GM19452 (cell line): Measurements from ENCODE around the gene SAMD9.
"Not testable (repeated sequence)": the region's sequence is repeated elsewhere in the genome, so short reads cannot be mapped to it uniquely, and the experiment has no call there.

Experiments
- ATAC-seq: cut with Tn5 transposase; IDR thresholded peaks from one replicate; pipeline ENCODE4 v1.9.1; 2021; ENCODE audit not compliant: unreplicated experiment

Gene SAMD9

DNA sequence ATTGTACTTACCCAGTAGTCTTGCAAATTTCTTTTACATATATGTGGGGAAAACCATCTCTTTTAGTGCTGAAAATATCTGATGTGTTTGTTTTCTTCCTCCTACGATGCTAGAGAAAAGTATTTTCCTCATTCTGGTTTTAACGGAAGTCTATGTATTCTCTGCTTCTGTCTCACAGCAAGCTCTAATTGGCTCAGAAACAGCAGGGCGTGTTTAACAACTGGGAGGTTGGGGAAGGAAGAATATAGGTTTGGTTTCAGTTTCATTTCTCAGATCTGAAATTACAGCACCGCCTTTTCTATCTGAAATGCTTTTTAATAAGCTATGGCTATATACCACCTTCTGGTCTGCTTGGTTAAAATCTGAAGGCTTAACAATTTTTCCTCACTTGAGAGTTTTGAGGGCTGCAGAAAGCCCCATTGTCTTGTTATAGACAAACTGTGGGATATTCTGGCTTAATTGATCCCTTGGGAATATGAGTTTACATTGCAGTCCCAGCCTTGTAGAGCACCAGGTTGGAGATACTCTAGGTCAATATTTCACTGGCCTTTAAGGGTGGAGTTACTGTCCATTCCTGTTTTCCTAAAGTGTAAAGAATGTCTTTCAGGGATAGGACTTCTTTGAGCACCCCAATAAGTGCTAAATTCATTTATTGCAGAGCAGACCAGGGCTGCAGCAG is at the start of gene SAMD9:
TSS of gene SAMD9 (minus strand) at position 128 of the 679 bp plus-strand sequence. CDS start 11,882 bp downstream, outside the sequence.
- peak; percentile 99 for ATAC-seq

DNA sequence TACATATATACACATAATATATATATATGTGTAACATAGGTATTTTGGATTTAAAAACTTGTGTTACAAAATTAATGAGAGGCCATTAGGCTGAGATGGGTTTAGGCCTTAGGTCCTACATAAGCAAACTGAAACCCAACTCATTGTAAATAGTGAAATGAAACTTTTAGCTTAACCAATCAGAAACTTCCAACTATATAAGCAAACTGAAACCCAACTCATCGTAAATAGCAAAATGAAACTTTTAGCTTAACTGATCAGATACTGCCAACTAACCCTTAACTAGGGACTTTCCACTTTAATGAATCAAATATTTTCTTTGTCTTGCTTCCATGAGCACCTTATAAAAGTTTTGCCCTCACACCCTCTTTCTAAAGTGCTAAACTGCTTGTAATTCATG is 47.7 kb upstream of the SAMD9 start:
- ATAC-seq, result peak; percentile 99

DNA sequence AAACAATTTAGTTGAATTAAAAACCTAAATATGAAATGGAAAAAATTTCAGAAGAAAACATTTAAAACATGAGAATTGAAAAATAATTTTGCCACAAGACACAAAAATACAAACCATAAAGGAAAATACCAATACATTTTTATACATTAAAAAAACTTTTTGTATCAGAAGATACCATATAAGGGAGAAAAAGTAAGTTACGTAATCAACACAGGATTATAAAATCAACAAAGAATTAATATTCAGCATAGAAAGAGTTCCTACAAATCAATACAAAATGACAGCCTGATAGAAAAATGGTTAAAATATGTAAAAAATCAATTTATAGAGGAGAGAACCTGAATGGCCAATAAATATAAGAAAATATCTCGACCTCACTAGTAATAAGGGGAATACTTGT is 47.0 kb upstream of the SAMD9 start:
- ATAC-seq, result no peak

DNA sequence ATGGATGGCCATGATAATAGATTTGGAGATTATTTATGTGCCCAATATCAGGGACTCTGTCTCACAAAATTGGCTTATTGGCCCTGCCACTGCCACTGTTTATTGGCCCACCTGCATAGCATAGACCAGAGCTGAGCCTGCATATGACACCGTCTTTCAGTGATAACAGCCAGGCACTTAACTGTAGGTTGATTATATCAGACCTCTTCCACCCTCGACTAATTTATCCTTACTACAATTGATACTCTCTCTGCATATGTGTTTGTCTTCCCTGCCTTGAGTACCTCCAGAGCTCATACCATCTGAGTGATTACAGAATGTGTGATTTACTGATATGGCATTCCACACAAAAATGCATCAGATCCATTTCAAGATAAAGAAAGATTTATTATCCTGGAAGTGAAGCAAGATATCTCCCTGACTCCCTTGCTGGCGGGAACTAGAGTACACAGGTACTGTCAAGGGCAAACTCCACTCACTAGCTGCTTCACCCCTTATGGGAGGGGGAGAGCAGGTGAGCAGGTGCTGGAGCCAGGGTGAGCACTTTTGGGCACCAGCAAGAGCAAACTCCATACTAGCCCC is 43.5 kb upstream of the SAMD9 start:
- ATAC-seq, result no peak

DNA sequence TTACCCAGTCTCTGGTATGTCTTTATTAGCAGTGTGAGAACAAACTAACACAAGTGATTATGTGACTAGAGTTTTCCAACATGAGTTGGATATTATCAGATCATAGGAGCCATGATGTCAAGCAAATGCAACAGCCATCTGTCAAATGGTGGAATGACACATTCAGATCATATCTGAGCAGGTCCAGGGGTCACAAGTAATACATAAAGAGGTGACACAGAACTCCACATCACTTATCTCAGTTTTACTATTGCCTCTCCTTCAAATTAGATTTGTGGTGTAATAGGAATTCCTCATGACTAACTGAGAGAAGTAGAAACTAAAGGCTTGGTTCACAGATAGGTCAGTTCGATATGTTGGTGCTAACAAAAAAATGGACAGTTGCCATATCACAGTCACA is 42.6 kb upstream of the SAMD9 start:
- no peak for ATAC-seq

DNA sequence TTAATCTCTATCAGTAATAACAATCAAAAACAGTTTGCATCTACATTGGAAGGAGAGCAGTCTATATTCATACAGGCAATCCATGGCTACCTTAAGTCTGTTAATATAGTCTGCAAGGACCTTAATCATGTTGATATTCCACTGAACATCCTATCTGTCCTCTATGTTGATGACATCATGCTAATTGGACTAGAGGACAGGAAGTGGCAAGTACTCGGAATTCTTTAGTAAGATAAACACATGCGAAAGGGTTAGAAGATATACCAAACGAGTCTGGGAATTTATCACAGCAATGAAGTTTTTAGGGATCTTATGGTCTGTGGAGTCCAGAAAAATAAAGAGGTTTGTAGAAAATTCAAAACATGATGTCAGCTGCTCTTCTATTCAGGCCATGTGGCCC is 41.7 kb upstream of the SAMD9 start:
- ATAC-seq, result no peak

DNA sequence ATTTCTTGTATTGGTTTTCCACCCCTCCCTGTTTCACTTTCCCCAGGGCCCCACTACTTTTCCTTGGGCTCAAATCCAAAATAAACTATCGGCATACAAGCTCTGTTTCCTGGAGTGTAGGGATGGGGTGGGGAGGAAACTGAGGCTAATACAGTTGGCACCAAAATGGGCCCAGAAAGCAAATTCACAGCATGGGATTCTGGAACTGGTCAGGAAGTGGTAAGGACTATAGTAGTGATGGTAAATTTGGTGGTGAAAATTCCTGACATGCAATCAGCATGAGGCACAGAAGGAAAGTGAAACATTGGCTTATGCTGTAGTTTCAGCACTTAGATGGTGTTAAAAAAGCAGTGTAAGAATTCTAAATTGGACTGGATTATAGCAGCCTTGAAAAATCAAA is 39.1 kb upstream of the SAMD9 start:
- no peak for ATAC-seq

DNA sequence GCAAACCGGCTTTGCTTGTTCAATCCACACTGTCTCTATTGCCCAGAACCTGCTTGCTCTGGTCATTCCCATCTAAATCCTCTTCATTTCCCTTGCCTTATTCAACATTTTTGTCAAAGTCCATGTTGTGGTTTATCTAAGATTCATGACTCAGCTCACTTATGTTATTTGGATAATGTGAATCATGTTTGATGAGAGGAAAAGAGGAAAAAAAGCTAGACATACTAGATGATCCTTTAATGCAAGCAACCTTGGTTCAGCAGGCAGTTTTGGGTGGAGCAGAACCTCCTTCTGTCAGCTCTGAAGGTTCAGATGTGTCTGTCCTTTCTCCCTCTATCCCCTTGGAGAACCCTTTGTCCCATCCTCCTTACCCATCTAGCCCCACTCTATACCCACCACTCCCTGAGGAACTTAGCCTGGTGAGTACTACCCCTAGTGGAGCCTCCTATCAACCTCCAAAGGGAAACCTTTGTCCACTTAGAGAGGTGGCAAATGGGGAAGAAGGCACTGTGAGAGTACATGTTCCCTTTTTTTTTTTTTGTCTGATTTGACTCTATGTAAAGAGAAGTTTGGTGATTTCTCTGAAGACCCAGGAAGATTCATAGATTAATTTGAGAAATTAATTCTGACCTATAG is 32.5 kb upstream of the SAMD9 start:
- ATAC-seq, result no peak

DNA sequence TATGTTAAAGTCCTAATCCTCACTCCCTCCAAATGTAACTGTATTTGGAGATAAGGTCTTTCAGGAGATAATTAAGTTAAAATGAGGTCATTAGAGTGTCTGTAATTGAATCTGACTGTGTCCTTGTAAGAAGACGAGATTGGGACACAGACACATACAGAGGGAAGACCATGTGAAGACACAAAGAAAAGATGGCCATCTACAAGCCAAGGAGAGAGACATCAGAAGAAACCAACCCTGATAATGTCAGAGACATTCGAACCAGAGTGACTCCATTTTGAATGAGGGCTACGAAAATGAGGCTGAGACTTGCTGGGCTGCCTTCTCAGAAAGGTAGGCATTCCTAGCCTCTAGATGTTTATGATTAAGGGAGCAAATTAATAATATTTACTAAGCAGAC is 30.9 kb upstream of the SAMD9 start:
- no peak for ATAC-seq

DNA sequence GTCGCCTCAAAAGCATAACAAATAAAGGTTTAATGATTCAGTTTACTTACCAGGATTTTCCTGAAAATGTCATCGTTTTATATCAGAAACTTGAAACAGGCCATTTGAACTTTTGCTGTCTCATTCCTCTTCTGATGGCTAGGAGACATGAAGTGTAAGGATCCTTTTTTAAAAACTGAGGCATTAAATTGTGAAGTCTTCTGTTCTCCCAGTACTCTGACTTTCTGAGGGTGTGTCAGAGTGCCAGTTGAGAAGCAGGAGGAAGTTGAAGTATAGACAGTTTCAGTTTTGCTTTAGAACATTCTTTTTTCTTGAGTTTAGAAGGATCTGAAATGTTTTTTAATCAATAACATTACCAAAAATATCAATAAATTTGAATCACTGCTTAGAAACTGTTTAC is 30.4 kb upstream of the SAMD9 start, which contains the start of gene SAMD9L:
TSS of gene SAMD9L (minus strand) at position 242 of the 400 bp plus-strand sequence. CDS start 12,414 bp downstream, outside the sequence.
- ATAC-seq, result peak; percentile 64

DNA sequence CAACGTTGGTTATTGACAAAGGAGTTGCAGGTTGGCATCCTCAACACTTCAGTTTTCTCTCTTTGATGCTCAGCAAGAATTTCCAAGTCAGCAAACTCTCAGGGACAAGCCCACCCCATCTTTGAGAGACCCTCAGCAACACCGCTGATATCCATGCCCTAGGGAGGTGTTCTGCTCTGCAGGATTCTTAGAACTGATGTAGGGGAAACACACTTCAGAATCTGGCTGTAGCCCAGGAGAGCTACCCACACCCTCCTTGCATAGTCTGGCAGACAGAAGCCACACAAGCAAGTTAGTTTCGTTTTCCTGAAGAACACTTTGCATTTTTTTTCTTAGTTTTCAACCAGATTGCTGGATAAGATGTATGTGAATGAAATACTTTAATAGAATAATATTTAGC is 29.6 kb upstream of the SAMD9 start:
- peak; percentile 72 for ATAC-seq

DNA sequence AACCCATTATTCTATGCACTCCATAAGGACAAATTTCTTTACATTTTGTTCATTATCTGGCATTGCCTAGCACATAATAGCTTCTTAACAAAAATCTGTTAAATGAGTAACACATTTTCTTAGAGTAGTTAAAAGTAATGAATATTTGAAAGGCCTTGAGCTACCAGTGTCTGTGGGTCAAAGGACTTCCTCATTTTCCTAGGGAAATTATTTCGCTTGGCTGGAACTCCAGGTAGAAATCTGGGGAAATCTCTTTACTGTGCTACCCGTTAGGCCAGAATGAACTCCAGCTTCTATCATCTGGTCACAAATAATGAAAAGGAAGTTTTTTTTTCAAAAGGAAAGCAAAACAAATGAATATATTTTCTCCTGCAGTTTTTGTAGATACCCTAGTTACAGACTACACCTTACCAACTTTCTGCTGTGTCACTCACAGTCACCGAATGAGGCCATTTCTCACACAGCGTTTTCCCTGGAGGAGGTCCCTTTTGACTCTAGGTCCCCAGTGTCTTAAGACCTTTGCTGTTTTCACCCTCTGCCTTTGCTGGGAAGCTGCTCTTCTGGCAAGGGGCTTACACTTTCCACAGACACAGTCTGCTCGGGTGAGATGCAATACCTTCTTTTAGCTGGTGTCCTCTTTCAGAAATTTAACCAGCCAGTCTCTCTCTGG is 28.8 kb upstream of the SAMD9 start:
- peak; percentile 36 for ATAC-seq

DNA sequence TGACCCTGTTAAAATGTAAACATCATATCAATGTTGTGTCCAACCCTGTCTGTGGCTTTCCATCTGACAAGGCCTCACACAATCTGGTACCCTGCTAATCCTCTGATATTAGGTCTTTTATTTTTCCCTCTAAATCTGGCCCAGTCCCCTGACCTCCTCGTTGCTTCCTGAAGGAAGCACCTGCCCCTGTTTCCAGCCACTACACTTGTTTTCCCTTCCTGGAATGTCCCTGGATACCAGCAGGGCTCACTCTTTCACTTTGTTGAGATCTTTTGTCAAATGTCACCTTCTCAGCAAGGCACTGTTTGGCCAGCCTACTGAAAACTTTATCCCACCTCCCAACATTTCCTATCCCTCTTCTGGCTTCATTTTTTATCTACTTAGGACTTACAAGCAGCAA is 28.3 kb upstream of the SAMD9 start:
- ATAC-seq, result no peak

DNA sequence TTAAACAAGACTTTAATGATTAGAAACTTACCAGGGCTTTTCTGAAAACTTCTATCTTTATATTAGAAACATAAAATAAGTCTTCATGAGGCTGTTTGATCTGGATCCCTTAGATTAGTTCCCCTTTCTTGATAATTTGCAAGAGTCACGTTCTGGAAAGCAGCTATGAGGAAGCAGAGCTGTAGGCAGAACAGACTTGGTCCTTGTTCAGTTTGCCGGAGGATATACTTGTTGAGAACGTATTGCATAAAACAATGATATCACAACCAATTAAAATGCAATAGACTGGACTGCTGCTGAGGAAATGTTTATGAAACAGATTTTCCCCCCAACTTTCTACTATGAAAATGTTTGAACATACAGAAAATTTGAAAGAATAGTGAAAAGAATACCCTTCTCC is 27.6 kb upstream of the SAMD9 start:
- no peak for ATAC-seq

DNA sequence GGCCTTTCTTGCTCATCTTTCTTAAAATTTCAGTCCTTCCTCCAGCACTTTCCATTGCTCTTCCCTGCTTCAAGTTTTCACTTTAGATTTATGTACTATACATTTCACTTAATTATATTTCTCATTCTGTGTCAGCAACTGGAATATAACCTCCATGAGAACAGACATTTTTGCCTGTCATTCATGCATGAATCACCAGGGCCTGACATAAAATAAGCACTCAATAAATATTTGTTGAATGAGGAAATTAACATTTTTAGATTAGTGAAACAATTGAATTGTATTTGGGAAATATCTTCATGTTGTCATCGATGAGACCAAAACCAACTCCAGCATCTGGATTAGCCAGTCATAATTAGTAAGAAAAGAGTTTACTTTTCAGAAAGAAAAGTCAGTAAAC is 24.3 kb upstream of the SAMD9 start:
- ATAC-seq, result no peak

DNA sequence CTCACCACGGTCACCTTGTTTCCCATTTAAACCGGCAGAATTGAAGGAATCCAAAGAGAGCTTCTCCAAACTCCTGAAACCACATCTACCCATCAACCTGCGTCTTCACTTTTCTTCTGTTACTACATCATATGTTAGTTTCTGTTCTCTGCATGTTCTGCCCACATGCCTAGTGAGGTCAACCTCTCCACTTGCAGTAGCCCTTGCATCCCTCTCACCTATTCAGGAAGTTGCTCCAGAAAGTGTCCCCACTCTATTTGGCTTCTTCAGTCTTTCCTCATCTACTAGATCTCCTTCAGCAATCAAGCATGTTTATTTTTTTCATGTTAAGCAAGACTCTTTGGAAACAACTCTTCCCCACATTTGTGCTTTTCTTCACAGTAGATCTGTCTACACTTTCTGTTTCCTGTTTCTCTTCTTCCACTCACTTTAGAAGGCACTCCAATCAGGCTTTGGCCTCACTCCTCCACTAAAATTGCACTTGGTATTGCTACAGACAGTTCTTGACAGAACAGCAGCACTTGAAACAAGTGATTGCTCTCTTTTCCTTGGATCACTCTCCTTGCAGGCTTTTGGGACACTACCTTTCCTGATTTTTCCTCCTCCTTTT is 22.9 kb upstream of the SAMD9 start:
- ATAC-seq, result no peak

DNA sequence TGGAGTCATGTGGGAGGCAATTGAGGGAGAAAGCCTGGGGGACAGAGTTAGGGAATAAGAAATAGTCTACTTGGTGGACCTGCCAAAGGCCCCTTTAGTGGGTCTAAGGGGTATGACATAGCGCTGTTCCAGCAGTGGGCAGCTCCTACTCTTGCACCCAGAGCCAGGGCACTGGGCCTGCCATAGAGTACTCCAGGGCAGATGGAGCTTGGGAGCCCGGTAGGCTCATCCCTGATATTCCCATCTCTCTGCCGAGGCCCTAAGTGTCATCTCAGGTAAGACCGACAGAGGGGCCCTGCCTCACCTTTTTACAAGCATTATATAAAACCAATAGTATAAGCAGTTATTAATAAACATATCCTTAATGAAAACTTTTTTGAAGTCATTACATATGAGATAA is 20.8 kb upstream of the SAMD9 start:
- ATAC-seq, result no peak

DNA sequence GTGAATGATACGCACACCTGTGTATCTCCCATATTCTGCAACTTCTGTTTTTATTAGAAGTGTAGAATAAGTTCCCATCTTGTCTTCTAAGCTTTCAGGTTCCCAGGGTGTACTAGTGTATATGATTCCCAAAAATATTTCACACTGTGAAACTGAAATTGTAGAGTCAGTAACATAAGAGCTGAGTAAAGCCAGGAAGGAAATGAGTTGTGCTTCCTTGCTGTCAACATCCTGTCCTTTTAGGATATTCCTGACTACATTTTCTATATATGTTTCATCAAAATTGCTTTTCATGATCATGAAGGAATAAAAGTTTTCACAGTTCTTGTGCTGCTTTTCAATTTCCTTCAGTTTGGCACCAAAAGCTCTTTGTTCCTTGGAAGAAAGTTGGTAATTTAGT is 15.2 kb upstream of the SAMD9 start:
- no peak for ATAC-seq

DNA sequence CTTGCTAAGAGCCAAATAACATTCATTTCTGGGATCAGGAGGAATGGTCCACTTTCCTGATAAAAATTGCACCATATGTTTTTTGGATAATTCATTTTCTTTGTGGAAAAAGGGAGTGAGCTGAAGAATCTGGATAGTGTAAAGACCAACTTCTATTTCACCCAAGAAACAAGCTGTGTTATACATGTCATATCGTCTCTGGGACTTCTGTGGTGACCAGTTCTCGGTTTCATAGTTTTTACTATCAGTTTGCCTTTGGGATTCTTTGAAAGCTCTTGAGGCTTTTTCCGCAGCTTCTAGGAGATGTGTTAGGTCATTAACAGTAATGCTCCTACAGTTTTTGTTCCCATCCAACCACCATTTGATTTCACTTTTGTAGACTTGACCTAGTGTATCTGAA is 14.4 kb upstream of the SAMD9 start:
- no peak for ATAC-seq

DNA sequence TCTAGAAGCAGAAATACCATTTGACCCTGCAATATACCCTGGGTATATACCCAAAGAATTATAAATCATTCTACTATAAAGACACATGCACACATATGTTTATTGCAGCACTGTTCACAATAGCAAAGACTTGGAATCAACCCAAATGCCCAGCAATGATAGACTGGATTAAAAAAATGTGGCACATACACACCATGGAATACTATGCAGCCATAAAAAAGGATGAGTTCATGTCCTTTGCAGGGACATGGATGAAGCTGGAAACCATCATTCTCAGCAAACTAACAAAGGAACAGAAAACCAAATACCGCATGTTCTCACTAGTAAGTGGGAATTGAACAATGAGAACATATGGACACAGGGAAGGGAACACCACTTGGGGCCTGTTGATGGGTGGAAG is 9.2 kb upstream of the SAMD9 start:
- ATAC-seq, result not testable (repeated sequence)

DNA sequence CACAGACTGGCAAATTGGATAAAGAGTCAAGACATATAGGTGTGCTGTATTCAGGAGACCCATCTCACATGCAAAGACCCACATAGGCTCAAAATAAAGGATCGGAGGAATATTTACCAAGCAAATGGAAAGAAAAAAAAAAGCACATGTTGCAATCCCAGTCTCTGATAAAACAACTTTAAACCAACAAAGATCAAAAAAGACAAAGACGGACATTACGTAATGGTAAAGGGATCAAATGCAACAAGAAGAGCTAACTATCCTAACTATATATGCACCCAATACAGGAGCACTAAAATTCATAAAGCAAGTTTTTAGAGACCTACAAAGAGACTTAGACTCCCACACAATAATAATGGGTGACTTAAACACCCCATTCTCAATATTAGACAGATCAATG is 5.8 kb upstream of the SAMD9 start:
- not testable (repeated sequence) for ATAC-seq
